ENCODE data around the gene ITGB3. TPM values are rescaled to one million over a fixed set of nuclear protein-coding genes. Genes with fewer than 3 reads are reported as not detected.

Gene ITGB3
- total RNA-seq, 2 donors from 2014 or later, result 1.9 to 15.4 TPM

- no peaks in the 10 kb centered on the region for H3K36me3 ChIP-seq
- H3K27ac ChIP-seq, result no peak overlapping the region
- no peaks in the 10 kb centered on the region for H3K9me3 ChIP-seq
- no peak overlapping the region for H3K9ac ChIP-seq (ENCODE audit: low read depth in 2 of 2, low read length in 2 of 2)
- intact Hi-C loops (cut with DNase I), result no loop called here
- TF ChIP-seq CTCF (IDR thresholded peaks at IDR 0.05), result no peak
- H3K27me3 ChIP-seq, result no peaks in the 10 kb centered on the region
- no peaks in the 10 kb centered on the region for H3K4me1 ChIP-seq
- no peak overlapping the region for H3K4me3 ChIP-seq
- no peak for DNase-seq
These were observed 78.7 kb downstream of the ITGB3 start for GRCh38 chr17:47332287-47332686.

- intact Hi-C loops (cut with DNase I), result no loop called here
- H3K27me3 ChIP-seq, result no peaks in the 10 kb centered on the region
- no peaks in the 10 kb centered on the region for H3K9me3 ChIP-seq
- H3K27ac ChIP-seq, result no peak overlapping the region
- H3K4me3 ChIP-seq, result no peak overlapping the region
- H3K9ac ChIP-seq (ENCODE audit: low read depth in 2 of 2, low read length in 2 of 2), result no peak overlapping the region
- no peak for TF ChIP-seq CTCF (IDR thresholded peaks at IDR 0.05)
- H3K36me3 ChIP-seq, result no peaks in the 10 kb centered on the region
- no peak for DNase-seq
- no peaks in the 10 kb centered on the region for H3K4me1 ChIP-seq
These were observed 81.7 kb downstream of the ITGB3 start for GRCh38 chr17:47335101-47335936.

- Histone ChIP-seq H3K9me3 (no peaks in the 10 kb centered on the region), H3K27me3 (no peaks in the 10 kb centered on the region), H3K36me3 (no peaks in the 10 kb centered on the region), H3K9ac (ENCODE audit: low read depth in 2 of 2, low read length in 2 of 2) (no peak overlapping the region), H3K4me1 (no peaks in the 10 kb centered on the region), H3K4me3 (no peak overlapping the region), H3K27ac (no peak overlapping the region)
- intact Hi-C loops (cut with DNase I), result no loop called here
- no peak for TF ChIP-seq CTCF (IDR thresholded peaks at IDR 0.05)
- no peak for DNase-seq
These were observed 84.4 kb downstream of the ITGB3 start for GRCh38 chr17:47338026-47338425.

GRCh38 chr17:47352848-47353247, 99.2 kb downstream of the ITGB3 start:
- no peak overlapping the region for H3K4me3 ChIP-seq

GRCh38 chr17:47358652-47359051, 105.0 kb downstream of the ITGB3 start:
- Histone ChIP-seq H3K27me3 (no peaks in the 10 kb centered on the region), H3K4me3 (no peak overlapping the region)
- intact Hi-C loops (cut with DNase I), result no loop called here

More at GRCh38 chr17:47352848-47353247, 99.2 kb downstream of the ITGB3 start:
- Histone ChIP-seq H3K9me3 (no peaks in the 10 kb centered on the region), H3K9ac (ENCODE audit: low read depth in 2 of 2, low read length in 2 of 2) (no peak overlapping the region), H3K27ac (no peak overlapping the region), H3K36me3 (no peaks in the 10 kb centered on the region), H3K4me1 (no peaks in the 10 kb centered on the region), H3K27me3 (no peaks in the 10 kb centered on the region)
- DNase-seq, result no peak
- no peak for TF ChIP-seq CTCF (IDR thresholded peaks at IDR 0.05)
- intact Hi-C loops (cut with DNase I), result no loop called here

More at GRCh38 chr17:47358652-47359051, 105.0 kb downstream of the ITGB3 start:
- H3K27ac ChIP-seq, result no peak overlapping the region
- H3K9me3 ChIP-seq, result no peaks in the 10 kb centered on the region
- TF ChIP-seq CTCF (IDR thresholded peaks at IDR 0.05), result no peak
- H3K36me3 ChIP-seq, result no peaks in the 10 kb centered on the region
- H3K9ac ChIP-seq (ENCODE audit: low read depth in 2 of 2, low read length in 2 of 2), result no peak overlapping the region
- H3K4me1 ChIP-seq, result no peaks in the 10 kb centered on the region
- no peak for DNase-seq

Other genes with a start within 250 kb of the ITGB3 start
- 10 to 100 TPM; 60.4 to 65.5 TPM for gene CDC27, start 64.5 kb upstream of the ITGB3 start, total RNA-seq
- gene MYL4, start 44.5 kb upstream of the ITGB3 start, total RNA-seq, result under 1 TPM; 0.59 to 0.69 TPM
- 1 to 10 TPM; 2.6 to 3.2 TPM for gene EFCAB13, start 70.1 kb downstream of the ITGB3 start, total RNA-seq

Data from colonic mucosa (tissue), 4 donors.